GM18858 (cell line): ENCODE data around the gene UQCRH.
"Not testable (repeated sequence)": the region's sequence is repeated elsewhere in the genome, so short reads cannot be mapped to it uniquely, and the experiment has no call there.

Experiments
- ATAC-seq: cut with Tn5 transposase; IDR thresholded peaks from one replicate; pipeline ENCODE4 v1.9.1; 2021; ENCODE audit not compliant: unreplicated experiment

UQCRH gene

GRCh38 chr1:46331786-46332540, 28.5 kb downstream of the UQCRH start:
- not testable (repeated sequence) for ATAC-seq

DNA sequence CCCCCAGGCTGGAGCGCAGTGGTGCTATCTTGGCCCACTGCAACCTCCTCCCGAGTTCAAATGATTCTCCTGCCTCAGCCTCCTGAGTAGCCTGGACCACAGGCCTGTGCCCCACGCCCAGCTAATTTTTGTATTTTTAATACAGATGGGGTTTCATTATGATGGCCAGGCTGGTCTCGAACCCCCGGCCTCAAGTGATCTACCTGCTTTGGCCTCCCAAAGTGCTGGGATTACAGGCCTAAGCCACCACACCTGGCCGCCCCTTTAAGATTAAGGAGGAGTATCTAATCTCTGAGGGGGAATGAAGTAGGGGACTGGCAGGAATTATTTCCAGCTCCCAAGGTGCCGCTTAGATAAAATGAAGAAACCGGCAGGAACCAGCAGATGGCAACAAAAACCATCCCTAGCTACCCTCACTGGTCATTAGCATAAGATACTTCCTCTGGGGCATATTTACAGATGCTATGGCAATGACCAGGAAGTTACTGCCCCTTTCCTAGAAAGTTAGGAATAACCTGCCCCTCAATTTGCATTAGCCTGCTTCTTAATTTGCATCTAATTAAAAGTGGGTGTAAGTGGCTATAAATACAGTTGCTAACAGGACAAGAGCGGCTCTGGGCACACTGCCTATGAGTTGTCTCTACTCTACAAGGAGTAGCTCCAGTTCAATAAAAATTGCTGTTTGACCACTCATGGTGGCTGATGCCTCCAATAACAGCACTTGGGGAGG, 30.0 kb downstream of the UQCRH start:
- peak; percentile 47 for ATAC-seq

DNA sequence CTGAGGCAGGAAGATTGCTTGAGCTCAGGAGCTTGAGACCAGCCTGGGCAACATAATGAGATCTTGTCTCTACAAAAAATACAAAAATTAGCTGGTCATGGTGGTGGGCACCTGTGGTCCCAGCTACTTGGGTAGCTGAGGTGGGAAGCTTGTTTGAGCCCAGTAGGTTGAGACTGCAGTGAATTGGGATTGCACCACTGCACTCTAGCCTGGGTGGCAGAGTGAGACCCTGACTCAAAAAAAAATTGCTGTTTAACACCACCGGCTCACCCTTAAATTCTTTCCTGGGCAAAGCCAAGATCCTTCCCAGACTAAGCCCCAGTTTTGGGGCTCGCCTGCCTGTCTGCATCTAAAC, 30.5 kb downstream of the UQCRH start:
- no peak for ATAC-seq

DNA sequence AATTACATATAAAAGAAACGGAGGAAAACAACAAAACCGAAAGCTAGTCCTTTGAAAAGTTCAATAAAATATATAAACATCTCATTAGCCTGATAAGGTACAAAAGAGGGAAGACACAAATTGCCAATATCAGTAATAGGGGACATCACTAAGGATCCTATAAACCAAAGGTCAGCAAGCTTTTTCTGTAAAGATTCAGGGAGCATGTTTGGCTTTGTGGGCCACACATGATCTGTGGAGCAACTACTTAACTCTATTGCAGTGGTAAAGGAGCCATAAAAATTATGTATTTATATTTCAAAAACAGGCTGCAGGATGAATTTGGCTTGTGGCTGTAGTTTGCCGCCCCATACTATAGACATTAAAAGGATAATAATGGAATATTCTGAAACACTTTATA, 31.6 kb downstream of the UQCRH start:
- ATAC-seq = no peak

DNA sequence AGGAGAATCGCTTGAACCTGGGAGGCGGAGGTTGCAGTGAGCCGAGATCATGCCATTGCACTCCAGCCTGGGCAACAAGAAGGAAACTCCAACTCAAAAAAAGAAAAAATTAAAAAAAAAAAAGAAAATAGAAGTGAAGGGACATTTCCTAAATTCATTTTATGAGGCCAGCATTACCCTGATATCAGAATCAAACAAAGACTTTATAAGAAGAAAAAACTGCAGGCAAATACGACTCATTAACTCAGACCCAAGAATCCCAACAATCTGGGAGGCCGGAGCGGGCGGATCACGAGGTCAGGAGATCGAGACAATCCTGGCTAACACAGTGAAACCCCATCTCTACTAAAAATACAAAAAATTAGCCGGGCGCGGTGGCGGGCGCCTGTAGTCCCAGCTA, 33.9 kb downstream of the UQCRH start:
- not testable (repeated sequence) for ATAC-seq

DNA sequence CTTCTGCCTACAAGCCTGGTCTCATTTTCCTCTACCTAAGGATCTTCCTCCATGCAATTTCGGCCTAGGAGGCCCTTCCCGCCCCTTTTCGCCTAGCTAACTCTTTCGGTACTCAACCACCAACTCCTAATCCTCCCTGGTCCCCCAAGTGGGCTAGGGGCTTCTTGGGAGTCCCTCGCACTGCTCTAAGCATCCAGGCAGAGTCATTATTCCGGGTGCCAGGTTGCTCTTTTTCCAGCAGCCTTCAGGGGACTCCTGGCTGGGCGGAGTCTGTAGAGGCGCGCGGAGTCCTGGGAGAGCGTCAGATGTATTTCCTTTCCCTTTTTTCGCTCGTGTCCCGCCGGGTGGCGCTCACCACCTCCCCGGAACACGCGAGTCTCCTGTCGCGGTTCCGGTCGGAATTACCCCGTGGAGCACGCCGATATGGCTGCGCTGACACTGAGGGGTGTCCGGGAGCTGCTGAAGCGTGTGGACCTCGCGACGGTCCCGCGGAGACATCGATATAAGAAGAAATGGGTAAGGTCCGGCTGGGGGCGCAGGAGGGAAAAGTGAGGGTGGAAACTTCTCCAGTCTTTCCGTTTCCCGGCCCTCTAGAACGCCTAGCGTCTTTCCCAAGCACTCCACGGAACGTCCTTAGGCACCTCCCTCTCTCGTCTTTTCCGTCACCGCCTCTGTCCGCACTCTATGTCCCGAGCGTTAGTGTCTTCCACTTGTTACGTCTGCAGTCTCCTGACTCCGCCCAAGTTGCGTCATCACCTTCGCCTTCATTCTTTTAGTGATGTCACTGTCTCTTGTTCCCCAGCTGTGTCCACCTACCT, 37.1 kb downstream of the UQCRH start, which contains the start of gene NSUN4:
Gene NSUN4, plus strand, starts transcription at position 404 of the 818 bp plus-strand sequence. Its CDS starts 20 bp downstream, at position 424.
- peak; percentile 56 for ATAC-seq

DNA sequence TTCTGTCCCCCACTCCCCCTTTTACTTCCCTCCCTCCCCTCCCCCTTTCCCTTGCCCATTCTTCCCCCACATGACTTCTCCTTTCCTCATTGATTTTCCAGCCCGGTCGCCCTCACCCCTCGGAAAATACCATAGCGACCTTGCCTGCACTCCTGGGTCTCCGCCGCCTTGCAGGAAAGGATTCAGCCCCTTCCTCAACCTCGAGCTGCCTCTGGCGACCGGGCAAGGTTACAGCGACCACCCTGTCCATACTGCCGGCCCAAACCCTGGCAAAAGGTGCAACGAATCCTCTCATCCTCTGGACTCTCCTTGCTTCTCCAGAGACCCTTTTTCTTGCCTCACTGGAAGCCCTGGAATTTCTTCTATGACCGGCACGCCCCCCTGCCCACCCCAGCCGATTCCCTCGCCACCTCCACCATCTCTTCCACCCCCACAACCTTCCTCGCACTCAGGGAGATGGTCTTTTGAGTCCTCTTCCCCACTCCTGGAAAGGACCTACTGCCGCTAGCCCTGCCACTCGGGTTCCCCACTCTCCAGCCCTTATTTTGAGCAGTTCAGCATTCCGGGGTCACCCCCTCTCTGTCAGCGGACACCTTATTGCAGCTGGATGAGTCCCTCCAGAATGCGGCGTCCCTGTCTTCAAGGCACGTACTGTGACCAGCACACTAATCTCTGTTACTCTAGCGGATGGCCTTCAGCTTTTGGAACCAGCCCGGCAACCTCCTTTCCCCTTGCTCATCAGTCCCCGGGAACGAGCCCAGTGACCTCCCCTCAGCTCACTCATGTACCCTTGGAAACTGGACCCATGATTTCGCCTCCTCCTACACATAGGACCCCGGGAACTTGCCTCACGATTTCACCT, 38.0 kb downstream of the UQCRH start:
- ATAC-seq = no peak

- no peak for ATAC-seq
These were observed 38.7 kb downstream of the UQCRH start for GRCh38 chr1:46342084-46342656.

DNA sequence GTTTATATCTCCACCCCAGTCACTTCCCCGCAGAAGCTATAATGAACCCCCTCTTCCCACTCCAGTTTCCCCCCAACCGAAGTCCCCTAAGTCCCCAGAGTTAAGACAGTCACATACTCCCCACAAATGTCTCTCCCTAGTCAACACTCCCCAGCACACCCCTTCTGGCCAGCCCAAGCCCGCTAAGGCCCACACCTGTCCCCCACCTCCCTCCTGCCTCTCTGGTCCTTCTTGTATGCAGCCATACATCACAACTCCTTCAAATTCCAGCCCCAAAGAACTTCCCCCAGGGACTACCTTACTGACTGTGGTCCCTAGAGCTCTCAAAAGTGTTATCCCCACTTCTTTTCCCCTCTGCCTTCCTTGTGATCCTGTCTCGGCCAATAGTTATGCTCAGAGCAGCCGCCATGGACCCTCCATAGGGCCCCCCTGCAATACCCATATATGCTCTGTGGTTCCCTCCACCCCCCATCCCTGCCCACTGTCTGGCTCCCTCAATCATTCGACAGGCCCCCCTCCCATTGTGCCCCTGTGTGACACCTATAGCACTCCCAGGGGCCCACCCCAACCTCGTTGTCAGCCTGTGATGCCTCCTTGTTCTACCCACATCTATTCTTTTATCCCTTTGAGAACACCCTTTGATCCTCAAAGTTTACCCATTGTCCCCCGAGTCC, 39.3 kb downstream of the UQCRH start:
- ATAC-seq = no peak

- ATAC-seq = no peak
These were observed 39.8 kb downstream of the UQCRH start for GRCh38 chr1:46343351-46343695.

DNA sequence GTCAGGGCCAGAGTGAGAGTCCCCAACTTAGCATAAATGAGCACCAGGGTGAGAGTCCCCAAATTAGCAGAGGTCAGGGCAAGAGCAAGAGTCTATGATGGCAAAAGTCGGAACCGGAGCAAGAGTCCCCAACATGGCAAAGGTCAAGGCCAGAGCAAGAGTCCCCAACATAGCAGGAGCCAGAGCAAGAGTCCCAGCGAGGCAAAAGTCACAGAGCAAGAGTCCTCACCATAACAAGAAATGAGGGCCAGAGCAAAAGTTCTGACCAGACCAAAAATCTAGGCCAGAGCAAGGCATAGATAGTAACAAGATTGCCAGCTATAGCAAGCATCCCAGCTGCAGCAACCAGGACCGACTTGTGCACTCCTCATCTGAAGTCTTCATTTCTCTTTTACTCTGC, 40.2 kb downstream of the UQCRH start:
- ATAC-seq = no peak

- no peak for ATAC-seq
These were observed 41.0 kb downstream of the UQCRH start for GRCh38 chr1:46344481-46344880.

GRCh38 chr1:46345281-46345680, 41.8 kb downstream of the UQCRH start:
- no peak for ATAC-seq

GRCh38 chr1:46352363-46352762, 48.9 kb downstream of the UQCRH start:
- no peak for ATAC-seq

GRCh38 chr1:46355920-46356319, 52.4 kb downstream of the UQCRH start:
- not testable (repeated sequence) for ATAC-seq

GRCh38 chr1:46362158-46362557, 58.7 kb downstream of the UQCRH start:
- no peak for ATAC-seq

- no peak for ATAC-seq
These were observed 59.6 kb downstream of the UQCRH start for GRCh38 chr1:46363121-46363520.

- ATAC-seq = no peak
These were observed 61.1 kb downstream of the UQCRH start for GRCh38 chr1:46364612-46365011.

DNA sequence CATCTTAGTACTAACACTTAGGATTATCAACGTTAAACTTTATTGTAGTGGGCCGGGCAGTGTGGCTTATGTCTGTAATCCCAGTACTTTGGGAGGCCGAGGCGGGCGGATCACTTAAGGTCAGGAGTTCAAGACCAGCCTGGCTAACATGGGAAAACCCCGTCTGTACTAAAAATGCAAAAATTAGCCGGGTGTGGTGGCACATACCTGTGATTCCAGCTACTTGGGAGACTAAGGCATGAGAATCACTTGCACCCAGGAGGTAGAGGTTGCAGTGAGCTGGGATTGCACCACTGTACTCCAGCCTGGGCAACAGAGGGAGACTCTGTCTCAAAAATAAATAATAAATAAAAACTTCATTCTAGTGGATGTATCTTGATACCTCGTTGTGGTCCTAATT, 62.3 kb downstream of the UQCRH start:
- ATAC-seq = not testable (repeated sequence)
